IMR-90 (cell line): ENCODE measurements around the gene PSEN1. TPM values are rescaled to one million over a fixed set of nuclear protein-coding genes. Genes with fewer than 3 reads are reported as not detected.

Source experiments
- ATAC-seq: fragments of 200-7000 bp; cut with Tn5 transposase; 2 replicates; pipeline ENCODE4 v1.9.1; 2020; ENCODE audit warnings: low read depth, mild to moderate bottlenecking, moderate library complexity
- BruUV-seq: library from RNA; stranded (reverse); fragments of 400-500 nt; replicated peaks from 2 replicates; lab custom pipeline; 2021; lab: Mats Ljungman, UMichigan
- CTCF ChIA-PET: fragments of 300-600 bp; formaldehyde crosslinking; extraction: SDS; loops from one replicate; lab custom pipeline; 2021; ENCODE audit warnings: antibody characterized with exemption; lab: Yijun Ruan, JAX
- POLR2A ChIA-PET: fragments of 300-600 bp; sonication (Branson Sonifier 250); formaldehyde crosslinking; loops from one replicate; lab custom pipeline; 2022; ENCODE audit warnings: antibody characterized with exemption; ENCODE audit not compliant: unreplicated experiment; lab: Charles Lee
- DNase-seq: peaks from one replicate; pipeline ENCODE4 v3.0.0; 2013
- H2AFZ ChIP-seq: replicated peaks from 2 replicates; pipeline ENCODE3; 2013; ENCODE audit warnings: low read length, mild to moderate bottlenecking; ENCODE audit not compliant: poor library complexity
- H2AK5ac ChIP-seq: 2 replicates; pipeline ENCODE4 v1.6.1; 2013; ENCODE audit warnings: low read depth, low read length, inconsistent platforms
- H2AK9ac ChIP-seq: replicated peaks from 2 replicates; pipeline ENCODE3; 2013; ENCODE audit warnings: mild to moderate bottlenecking, low read depth, low read length, moderate library complexity; ENCODE audit not compliant: poor library complexity
- H2BK120ac ChIP-seq: 2 replicates; pipeline ENCODE4 v1.6.1; 2013; ENCODE audit warnings: low read depth, low read length, inconsistent platforms
- H2BK15ac ChIP-seq: 3 replicates; pipeline ENCODE4 v1.6.1; 2013; ENCODE audit warnings: low read depth, low read length, inconsistent platforms
- H2BK20ac ChIP-seq: 2 replicates; pipeline ENCODE4 v1.6.1; 2013; ENCODE audit warnings: low read depth, mild to moderate bottlenecking, inconsistent platforms, low read length, moderate library complexity
- H2BK5ac ChIP-seq: 2 replicates; pipeline ENCODE4 v1.6.1; 2013; ENCODE audit warnings: mild to moderate bottlenecking, low read depth, low read length, inconsistent platforms; ENCODE audit not compliant: poor library complexity, severe bottlenecking
- H3K14ac ChIP-seq: replicated peaks from 2 replicates; pipeline ENCODE4 v1.6.1; 2013; ENCODE audit warnings: low read depth, low read length, inconsistent platforms
- H3K18ac ChIP-seq: 2 replicates; pipeline ENCODE4 v1.6.1; 2013; ENCODE audit warnings: low read depth, low read length, control low read depth
- H3K23ac ChIP-seq: 2 replicates; pipeline ENCODE4 v1.6.1; 2013; ENCODE audit warnings: low read depth, low read length, inconsistent platforms
- H3K27ac ChIP-seq: 2 replicates; pipeline ENCODE4 v1.5.1; 2013; ENCODE audit warnings: mild to moderate bottlenecking, control low read depth, low read length; ENCODE audit not compliant: insufficient read depth
- H3K27me3 ChIP-seq: 2 replicates; pipeline ENCODE4 v1.6.1; 2013; ENCODE audit warnings: low read length; ENCODE audit not compliant: control insufficient read depth, insufficient read depth
- H3K36me3 ChIP-seq: 2 replicates; pipeline ENCODE4 v1.6.1; 2013; ENCODE audit warnings: low read length, mixed read lengths; ENCODE audit not compliant: control insufficient read depth, insufficient read depth
- H3K4ac ChIP-seq: 2 replicates; pipeline ENCODE4 v1.6.1; 2013; ENCODE audit warnings: low read depth, low read length, inconsistent platforms
- H3K4me1 ChIP-seq: 2 replicates; pipeline ENCODE4 v1.6.1; 2013; ENCODE audit warnings: low read length, mixed read lengths; ENCODE audit not compliant: control insufficient read depth, insufficient read depth
- H3K4me2 ChIP-seq: 2 replicates; pipeline ENCODE4 v1.6.1; 2013; ENCODE audit warnings: low read depth, mild to moderate bottlenecking, control low read depth, low read length, moderate library complexity
- H3K4me3 ChIP-seq: 2 replicates; pipeline ENCODE4 v1.5.1; 2013; ENCODE audit warnings: low read depth, mild to moderate bottlenecking, control low read depth, low read length, moderate library complexity; ENCODE audit not compliant: insufficient read depth
- H3K56ac ChIP-seq: 2 replicates; pipeline ENCODE4 v1.6.1; 2013; ENCODE audit warnings: low read length, inconsistent platforms; ENCODE audit not compliant: insufficient read depth; ENCODE audit errors: extremely low read depth
- H3K79me1 ChIP-seq, 2 experiments: 2 replicates each; pipeline ENCODE4 v1.6.1; 2013; ENCODE audit warnings: low read length in 2 of 2, inconsistent platforms in 1 of 2, low read depth in 1 of 2
- H3K9ac ChIP-seq: 2 replicates; pipeline ENCODE4 v1.6.1; 2013; ENCODE audit warnings: low read depth, low read length, control low read depth
- H3K9me1 ChIP-seq: 2 replicates; pipeline ENCODE4 v1.6.1; 2013; ENCODE audit warnings: low read length, inconsistent platforms; ENCODE audit not compliant: insufficient read depth
- H3K9me3 ChIP-seq: 2 replicates; pipeline ENCODE4 v1.6.1; 2013; ENCODE audit warnings: low read length; ENCODE audit not compliant: control insufficient read depth, insufficient read depth
- H4K20me1 ChIP-seq: 2 replicates; pipeline ENCODE4 v1.6.1; 2013; ENCODE audit warnings: low read length, inconsistent platforms; ENCODE audit not compliant: insufficient read depth
- H4K5ac ChIP-seq: 2 replicates; pipeline ENCODE4 v1.6.1; 2013; ENCODE audit warnings: mild to moderate bottlenecking, low read depth, low read length, control low read depth
- H4K8ac ChIP-seq, 2 experiments: 2 replicates each; pipeline ENCODE4 v1.6.1; 2013; ENCODE audit warnings: low read depth in 2 of 2, low read length in 2 of 2, control low read depth in 1 of 2, inconsistent platforms in 1 of 2
- H4K91ac ChIP-seq: 2 replicates; pipeline ENCODE4 v1.6.1; 2013; ENCODE audit warnings: low read depth, low read length, inconsistent platforms; ENCODE audit not compliant: insufficient read depth
- BHLHE40 ChIP-seq: fragments of 150-350 bp; IDR thresholded peaks from 2 replicates; pipeline ENCODE4 v1.6.1; 2016; ENCODE audit warnings: mild to moderate bottlenecking, low read depth, low read length
- CEBPB ChIP-seq: IDR thresholded peaks from 2 replicates; pipeline ENCODE4 v1.6.1; 2012; ENCODE audit warnings: low read depth, low read length, improper control_type of control experiment
- CHD1 ChIP-seq: IDR thresholded peaks from 2 replicates; pipeline ENCODE4 v1.6.1; 2012; ENCODE audit warnings: low read depth, low read length, improper control_type of control experiment
- FOS ChIP-seq: fragments of 150-350 bp; IDR thresholded peaks from 2 replicates; pipeline ENCODE4 v1.6.1; 2016; ENCODE audit warnings: low read depth, low read length
- MAZ ChIP-seq: IDR thresholded peaks from 2 replicates; pipeline ENCODE4 v1.6.1; 2012; ENCODE audit warnings: low read depth, mild to moderate bottlenecking, low read length, improper control_type of control experiment, moderate library complexity, borderline replicate concordance
- MXI1 ChIP-seq: IDR thresholded peaks from 2 replicates; pipeline ENCODE4 v1.6.1; 2012; ENCODE audit warnings: low read depth, mild to moderate bottlenecking, low read length, moderate library complexity, borderline replicate concordance
- NFE2L2 ChIP-seq: fragments of 150-350 bp; IDR thresholded peaks from 2 replicates; pipeline ENCODE4 v1.6.1; 2016; ENCODE audit warnings: low read depth, mild to moderate bottlenecking, low read length
- POLR2A ChIP-seq: IDR thresholded peaks from 2 replicates; pipeline ENCODE4 v1.6.1; 2012; ENCODE audit warnings: mild to moderate bottlenecking, low read depth, low read length
- RAD21 ChIP-seq: IDR thresholded peaks from 2 replicates; pipeline ENCODE4 v1.6.1; 2012; ENCODE audit warnings: low read length, improper control_type of control experiment
- RCOR1 ChIP-seq: IDR thresholded peaks from 2 replicates; pipeline ENCODE4 v1.6.1; 2012; ENCODE audit warnings: mild to moderate bottlenecking, low read length, improper control_type of control experiment; ENCODE audit not compliant: insufficient replicate concordance
- RFX5 ChIP-seq: IDR thresholded peaks from 2 replicates; pipeline ENCODE4 v1.8.0; 2012; ENCODE audit warnings: low read depth, mild to moderate bottlenecking, low read length, moderate library complexity
- SMC3 ChIP-seq: fragments of 150-350 bp; IDR thresholded peaks from 2 replicates; pipeline ENCODE4 v1.6.1; 2016; ENCODE audit warnings: low read depth, mild to moderate bottlenecking, antibody characterized with exemption, low read length, moderate library complexity
- WGBS, 2 experiments: methylation state at CpG; one replicate each; pipeline versions ENCODE4 v1.1.5 to v1.1.7; 2013; ENCODE audit warnings: missing lambda C conversion rate in 2 of 2; ENCODE audit not compliant: insufficient read length in 1 of 2; ENCODE audit errors: extremely low coverage in 2 of 2; 5-methylcytosine and 5-hydroxymethylcytosine counted together
- dilution Hi-C: fragments of 300-500 bp; cut with HindIII; formaldehyde crosslinking; loops from one replicate; pipeline ENCODE4 v1.14.3; 2018; ENCODE audit warnings: low sequenced_read_pairs; ENCODE audit not compliant: unreplicated experiment
- in situ Hi-C: fragments of 300-500 bp; cut with MboI; formaldehyde crosslinking; loops from 3 replicates; pipeline ENCODE4 v1.14.3; 2019; ENCODE audit warnings: low sequenced_read_pairs, inconsistent platforms, mixed read lengths
- intact Hi-C: fragments of 100-400 bp; cut with micrococcal nuclease; formaldehyde crosslinking; loops from 2 replicates; pipeline ENCODE4 v1.10.0; 2022
- polyA plus RNA-seq, 3 experiments: library from polyadenylated mRNA; depleted of rRNA; stranded (reverse); fragments of >200 nt; gene quantifications; 2 replicates each; pipeline ENCODE4 v1.2.3, GENCODE V29; 2012; ENCODE audit warnings: low replicate concordance in 1 of 3
- total RNA-seq: library from RNA; depleted of rRNA; stranded (reverse); fragments of >200 nt; gene quantifications from 2 replicates; pipeline ENCODE4 v1.2.3, GENCODE V29; 2012
- TF ChIP-seq, protein P1 (sequence below): fragments of 150-350 bp; IDR thresholded peaks from 2 replicates; pipeline ENCODE4 v1.6.1; 2017; ENCODE audit warnings: mild to moderate bottlenecking, antibody characterized with exemption, low read length, low read depth
- TF ChIP-seq, protein P2 (sequence below): fragments of 150-350 bp; IDR thresholded peaks from 2 replicates; pipeline ENCODE4 v1.6.1; 2016; ENCODE audit warnings: low read depth, mild to moderate bottlenecking, low read length, moderate library complexity, borderline replicate concordance
- TF ChIP-seq, protein P3 (sequence below): conservative IDR thresholded peaks from 2 replicates; pipeline ENCODE4 v1.5.1; 2012; ENCODE audit warnings: mild to moderate bottlenecking, low read depth, low read length, improper control_type of control experiment

Gene PSEN1
- total and polyA plus RNA-seq, 2 of the 4 experiments (the other 2 are of a cell fraction), result 14.8 to 62.7 TPM

DNA sequence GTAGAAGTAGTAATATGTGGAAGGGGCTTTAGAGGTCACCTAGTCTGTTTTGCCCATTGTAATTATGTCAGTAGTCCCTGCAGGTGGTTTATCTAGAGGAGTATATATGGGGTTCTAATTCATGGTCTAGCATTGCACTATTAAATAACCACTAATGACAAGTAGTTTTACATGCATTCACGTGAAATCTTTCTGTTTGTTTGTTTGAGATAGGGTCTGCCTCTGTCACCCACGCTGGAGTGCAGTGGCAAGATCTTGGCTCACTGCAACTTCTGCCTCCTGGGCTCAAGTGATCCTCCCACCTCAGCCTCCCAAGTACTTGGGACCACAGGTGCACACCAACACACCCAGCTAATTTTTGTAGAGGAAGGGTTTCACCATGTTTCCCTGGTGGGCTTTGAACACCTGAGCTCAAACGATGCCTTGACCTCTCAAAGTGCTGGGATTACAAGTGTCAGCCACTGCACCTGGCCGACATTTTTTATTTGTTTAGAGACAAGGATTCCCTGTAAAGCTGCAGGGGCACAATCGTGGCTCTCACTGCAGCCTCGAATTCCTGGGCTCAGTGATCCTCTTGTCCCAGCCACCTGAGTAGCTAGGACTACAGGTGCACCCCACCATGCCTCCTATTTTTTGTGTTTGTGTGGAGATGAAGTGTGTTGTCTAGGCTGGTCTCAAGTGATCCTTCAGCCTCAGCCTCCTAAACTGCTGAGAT is 12.0 kb upstream of the PSEN1 start:
- Histone ChIP-seq H2BK120ac (no peak overlapping the region), H3K27ac (no peak overlapping the region), H4K8ac (no peak overlapping the region), H3K79me1 (0 out of 4 replicates have a peak, but pooled peaks cover 0 to 5% of the 10 kb centered on the region in 2 experiments), H2BK5ac (no peak overlapping the region), H3K27me3 (no peaks in the 10 kb centered on the region), H4K5ac (no peak overlapping the region), H4K20me1 (no peaks in the 10 kb centered on the region), H3K4me2 (no peak overlapping the region), H2BK20ac (no peak overlapping the region), H2AK5ac (no peak overlapping the region), H3K14ac (no peak overlapping the region), H3K18ac (no peak overlapping the region), H3K9me3 (no peaks in the 10 kb centered on the region), H2AK9ac (no peak overlapping the region), H3K9ac (no peak overlapping the region), H3K23ac (no peak overlapping the region), H4K91ac (no peak overlapping the region), H3K4ac (no peak overlapping the region), H3K56ac (no peak overlapping the region), H3K4me3 (no peak overlapping the region), H3K36me3 (peaks cover 17% of the 10 kb centered on the region), H3K9me1 (no peaks in the 10 kb centered on the region; the same call in 1 of the 2 replicates), H3K4me1 (peaks cover 2% of the 10 kb centered on the region; the same call in 1 of the 2 replicates), H2AFZ (no peak overlapping the region), H2BK15ac (no peak overlapping the region)
- WGBS, 2 experiments, result 50% methylated on average over 1 of the region's 6 CpGs; no CpG with 5 or more reads in 1 of the 2 experiments
- in situ Hi-C loops (no loop called here), dilution Hi-C loops (no loop called here), intact Hi-C loops (loop anchor here (2.0 kb wide), 1 partner anchor 44 kb away; no protein-coding TSS in a partner anchor)
- ChIA-PET CTCF (no interaction called here), POLR2A (no interaction called here)
- no peak for ATAC-seq
- DNase-seq, result no peak
- BruUV-seq, result no TSS peak
- TF ChIP-seq FOS (no peak), CHD1 (no peak), MXI1 (no peak), MAZ (no peak), CEBPB (no peak), RAD21 (no peak), SMC3 (no peak), RCOR1 (no peak), POLR2A (no peak), NFE2L2 (no peak), BHLHE40 (no peak), RFX5 (no peak)
- TF ChIP-seq, protein P1, sequence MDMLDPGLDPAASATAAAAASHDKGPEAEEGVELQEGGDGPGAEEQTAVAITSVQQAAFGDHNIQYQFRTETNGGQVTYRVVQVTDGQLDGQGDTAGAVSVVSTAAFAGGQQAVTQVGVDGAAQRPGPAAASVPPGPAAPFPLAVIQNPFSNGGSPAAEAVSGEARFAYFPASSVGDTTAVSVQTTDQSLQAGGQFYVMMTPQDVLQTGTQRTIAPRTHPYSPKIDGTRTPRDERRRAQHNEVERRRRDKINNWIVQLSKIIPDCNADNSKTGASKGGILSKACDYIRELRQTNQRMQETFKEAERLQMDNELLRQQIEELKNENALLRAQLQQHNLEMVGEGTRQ, result no peak
- TF ChIP-seq, protein P2, sequence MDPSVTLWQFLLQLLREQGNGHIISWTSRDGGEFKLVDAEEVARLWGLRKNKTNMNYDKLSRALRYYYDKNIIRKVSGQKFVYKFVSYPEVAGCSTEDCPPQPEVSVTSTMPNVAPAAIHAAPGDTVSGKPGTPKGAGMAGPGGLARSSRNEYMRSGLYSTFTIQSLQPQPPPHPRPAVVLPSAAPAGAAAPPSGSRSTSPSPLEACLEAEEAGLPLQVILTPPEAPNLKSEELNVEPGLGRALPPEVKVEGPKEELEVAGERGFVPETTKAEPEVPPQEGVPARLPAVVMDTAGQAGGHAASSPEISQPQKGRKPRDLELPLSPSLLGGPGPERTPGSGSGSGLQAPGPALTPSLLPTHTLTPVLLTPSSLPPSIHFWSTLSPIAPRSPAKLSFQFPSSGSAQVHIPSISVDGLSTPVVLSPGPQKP, result no peak
- TF ChIP-seq, protein P3, sequence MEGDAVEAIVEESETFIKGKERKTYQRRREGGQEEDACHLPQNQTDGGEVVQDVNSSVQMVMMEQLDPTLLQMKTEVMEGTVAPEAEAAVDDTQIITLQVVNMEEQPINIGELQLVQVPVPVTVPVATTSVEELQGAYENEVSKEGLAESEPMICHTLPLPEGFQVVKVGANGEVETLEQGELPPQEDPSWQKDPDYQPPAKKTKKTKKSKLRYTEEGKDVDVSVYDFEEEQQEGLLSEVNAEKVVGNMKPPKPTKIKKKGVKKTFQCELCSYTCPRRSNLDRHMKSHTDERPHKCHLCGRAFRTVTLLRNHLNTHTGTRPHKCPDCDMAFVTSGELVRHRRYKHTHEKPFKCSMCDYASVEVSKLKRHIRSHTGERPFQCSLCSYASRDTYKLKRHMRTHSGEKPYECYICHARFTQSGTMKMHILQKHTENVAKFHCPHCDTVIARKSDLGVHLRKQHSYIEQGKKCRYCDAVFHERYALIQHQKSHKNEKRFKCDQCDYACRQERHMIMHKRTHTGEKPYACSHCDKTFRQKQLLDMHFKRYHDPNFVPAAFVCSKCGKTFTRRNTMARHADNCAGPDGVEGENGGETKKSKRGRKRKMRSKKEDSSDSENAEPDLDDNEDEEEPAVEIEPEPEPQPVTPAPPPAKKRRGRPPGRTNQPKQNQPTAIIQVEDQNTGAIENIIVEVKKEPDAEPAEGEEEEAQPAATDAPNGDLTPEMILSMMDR, result no peak
